Stimulated activated CD8-positive, alpha-beta memory T cell treated with anti-CD3 and anti-CD28 coated beads, Interleukin-12 subunit alpha, Interleukin-12 subunit beta, amount 100 ng/mL, for 1 hour (primary cell): Measurements from ENCODE around the gene PPDPF.
"Not testable (repeated sequence)": the region's sequence is repeated elsewhere in the genome, so short reads cannot be mapped to it uniquely, and the experiment has no call there.

Experiments used
- DNase-seq: peaks from one replicate; pipeline ENCODE4 v3.0.0-alpha.2; 2020; ENCODE audit warnings: low read depth

PPDPF gene

GRCh38 chr20:63500902-63501817 is 19.4 kb upstream of the PPDPF start:
- no peak for DNase-seq

GRCh38 chr20:63501818-63502670 is 18.5 kb upstream of the PPDPF start:
- DNase-seq = no peak

- no peak for DNase-seq
Measured at GRCh38 chr20:63502671-63503172, 17.8 kb upstream of the PPDPF start.

- DNase-seq = no peak
Measured at GRCh38 chr20:63503524-63503923, 17.0 kb upstream of the PPDPF start.

- no peak for DNase-seq
Measured at GRCh38 chr20:63504642-63505041, 15.9 kb upstream of the PPDPF start.

- no peak for DNase-seq
Measured at GRCh38 chr20:63505281-63505680, 15.3 kb upstream of the PPDPF start.

GRCh38 chr20:63505723-63506122 is 14.8 kb upstream of the PPDPF start:
- no peak for DNase-seq

GRCh38 chr20:63507083-63507743 is 13.4 kb upstream of the PPDPF start:
- DNase-seq = no peak

- no peak for DNase-seq
Measured at GRCh38 chr20:63508072-63508768, 12.3 kb upstream of the PPDPF start.

GRCh38 chr20:63509088-63509564 is 11.4 kb upstream of the PPDPF start:
- no peak for DNase-seq

GRCh38 chr20:63513207-63513606 is 7.4 kb upstream of the PPDPF start:
- DNase-seq = no peak

GRCh38 chr20:63514520-63514919 is 6.0 kb upstream of the PPDPF start:
- not testable (repeated sequence) for DNase-seq

- no peak for DNase-seq
Measured at GRCh38 chr20:63517376-63518309, 2.9 kb upstream of the PPDPF start.

- DNase-seq = no peak
Measured at GRCh38 chr20:63518351-63518861, 2.2 kb upstream of the PPDPF start.

GRCh38 chr20:63518946-63519667 is 1.5 kb upstream of the PPDPF start:
- DNase-seq = no peak

GRCh38 chr20:63519668-63520503 is 679 bp upstream of the PPDPF start:
- peak; percentile 45 for DNase-seq

- DNase-seq = peak; percentile 43
Measured at GRCh38 chr20:63520934-63521601, 503 bp downstream of the PPDPF start.

GRCh38 chr20:63521602-63522001 is 1.0 kb downstream of the PPDPF start:
- DNase-seq = no peak
